Measurements from ENCODE around the gene CNOT6. TPM values are rescaled to one million over a fixed set of nuclear protein-coding genes. Genes with fewer than 3 reads are reported as not detected.

Gene CNOT6
- total and polyA plus RNA-seq, 11 donors = 3.1 to 18.8 (median 12.9) TPM

DNA sequence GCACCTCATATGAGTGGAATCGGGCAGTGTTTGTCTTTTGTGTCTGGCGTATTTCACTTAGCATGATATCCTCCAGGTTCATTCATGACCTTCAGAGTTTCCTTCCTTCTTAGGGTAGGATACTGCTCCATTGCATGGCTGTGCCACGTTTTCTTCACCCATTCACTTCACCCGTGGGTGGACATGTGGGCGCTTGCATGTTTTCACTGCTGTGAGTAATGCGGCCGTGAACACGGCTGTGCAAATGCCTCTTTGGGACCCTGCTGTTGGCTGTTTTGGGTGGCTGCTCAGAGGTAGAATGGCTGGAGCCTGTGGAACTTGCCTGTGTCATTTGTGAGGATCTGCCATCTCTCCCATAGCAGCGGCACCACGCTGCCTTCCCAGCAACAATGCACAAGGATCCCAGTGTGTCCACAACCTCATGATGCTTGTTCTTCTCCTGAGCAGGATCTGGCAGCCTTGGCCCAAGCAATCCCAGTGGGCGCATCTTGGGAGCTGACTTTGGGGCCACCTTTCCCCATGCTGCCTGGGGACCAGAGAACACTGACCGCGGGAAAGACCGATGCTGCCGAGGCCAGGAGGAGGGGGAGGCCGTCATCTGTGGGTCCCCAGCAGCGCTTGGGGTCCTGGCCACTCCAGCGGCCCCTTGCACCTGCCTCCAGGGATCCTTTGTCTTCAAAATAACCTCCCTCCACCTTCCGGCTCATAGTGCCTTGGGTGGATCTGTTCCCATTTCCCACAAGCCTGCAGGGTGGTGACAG lies 99.4 kb downstream of the CNOT6 start:
- Histone ChIP-seq H3K36me3 (no peaks in the 10 kb centered on the region), H3K4me1 (peaks cover 0 to 23% (median 13%) of the 10 kb centered on the region in 12 donors), H3K27ac (no peak overlapping the region), H3K9me3 (no peaks in the 10 kb centered on the region), H3K27me3 (peaks cover 17 to 41% (median 36%) of the 10 kb centered on the region in 9 donors), H3K4me3 (no peak overlapping the region)
- DNase-seq (peak in 1 of 5 donors; percentile 37), ATAC-seq (no peak)
- 86 to 92% (median 90%) methylated on average over 12 to 19 of the region's 19 CpGs for WGBS, 4 donors
- intact Hi-C loops (cut with DNase I) = no loop called here
- TF ChIP-seq, protein P1, sequence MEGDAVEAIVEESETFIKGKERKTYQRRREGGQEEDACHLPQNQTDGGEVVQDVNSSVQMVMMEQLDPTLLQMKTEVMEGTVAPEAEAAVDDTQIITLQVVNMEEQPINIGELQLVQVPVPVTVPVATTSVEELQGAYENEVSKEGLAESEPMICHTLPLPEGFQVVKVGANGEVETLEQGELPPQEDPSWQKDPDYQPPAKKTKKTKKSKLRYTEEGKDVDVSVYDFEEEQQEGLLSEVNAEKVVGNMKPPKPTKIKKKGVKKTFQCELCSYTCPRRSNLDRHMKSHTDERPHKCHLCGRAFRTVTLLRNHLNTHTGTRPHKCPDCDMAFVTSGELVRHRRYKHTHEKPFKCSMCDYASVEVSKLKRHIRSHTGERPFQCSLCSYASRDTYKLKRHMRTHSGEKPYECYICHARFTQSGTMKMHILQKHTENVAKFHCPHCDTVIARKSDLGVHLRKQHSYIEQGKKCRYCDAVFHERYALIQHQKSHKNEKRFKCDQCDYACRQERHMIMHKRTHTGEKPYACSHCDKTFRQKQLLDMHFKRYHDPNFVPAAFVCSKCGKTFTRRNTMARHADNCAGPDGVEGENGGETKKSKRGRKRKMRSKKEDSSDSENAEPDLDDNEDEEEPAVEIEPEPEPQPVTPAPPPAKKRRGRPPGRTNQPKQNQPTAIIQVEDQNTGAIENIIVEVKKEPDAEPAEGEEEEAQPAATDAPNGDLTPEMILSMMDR (IDR thresholded peaks at IDR 0.05) = no peak
- TF ChIP-seq POLR2A (IDR thresholded peaks at IDR 0.05) = no peak

DNA sequence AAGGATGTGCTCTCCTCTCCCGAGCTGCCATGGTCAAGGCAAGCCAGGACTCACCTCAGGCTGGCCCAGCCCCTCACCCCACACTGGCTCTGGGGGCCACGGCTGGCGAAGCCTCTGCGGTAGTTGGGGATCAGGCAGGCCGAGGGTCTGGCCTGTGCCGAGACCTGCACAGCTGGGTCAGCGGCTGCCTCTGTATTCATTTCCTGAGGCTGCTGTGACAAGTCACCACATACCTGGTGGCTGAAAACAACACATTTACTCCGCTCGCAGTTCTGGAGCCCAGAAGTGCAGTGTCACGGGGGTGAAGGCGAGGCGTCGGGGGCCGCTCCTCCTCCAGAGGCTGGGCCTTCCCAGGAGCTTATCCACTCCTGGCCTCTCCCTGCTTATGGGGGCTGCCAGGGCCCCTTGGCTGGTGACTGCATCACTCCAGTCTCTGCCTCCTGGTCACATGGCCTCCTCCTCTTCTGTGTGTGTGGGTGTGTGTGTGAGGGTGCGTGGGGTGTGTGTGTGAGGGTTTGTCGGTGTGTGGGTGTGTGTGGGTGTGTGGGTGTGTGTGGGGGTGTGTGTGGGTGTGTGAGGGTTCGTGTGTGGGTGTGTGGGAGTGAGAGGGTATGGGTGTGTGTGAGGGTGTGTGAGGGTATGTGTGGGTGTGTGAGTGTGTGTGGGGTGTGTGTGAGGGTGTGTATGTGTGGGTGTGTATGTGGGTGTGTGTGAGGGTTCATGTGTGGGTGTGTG lies 100.3 kb downstream of the CNOT6 start:
- WGBS, 4 donors = 77 to 88% (median 87%) methylated on average over 7 to 17 of the region's 17 CpGs
- H3K9me3 ChIP-seq = no peaks in the 10 kb centered on the region
- no peaks in the 10 kb centered on the region for H3K36me3 ChIP-seq
- ATAC-seq (no peak), DNase-seq (peak in 1 of 5 donors; percentile 51)
- TF ChIP-seq, protein P1 (IDR thresholded peaks at IDR 0.05) = no peak
- TF ChIP-seq POLR2A (IDR thresholded peaks at IDR 0.05) = no peak
- H3K4me3 ChIP-seq = no peak overlapping the region
- H3K27ac ChIP-seq = no peak overlapping the region
- H3K4me1 ChIP-seq = peaks cover 0 to 23% (median 13%) of the 10 kb centered on the region in 12 donors
- peaks cover 17 to 34% (median 30%) of the 10 kb centered on the region in 9 donors for H3K27me3 ChIP-seq
- intact Hi-C loops (cut with DNase I) = no loop called here

DNA sequence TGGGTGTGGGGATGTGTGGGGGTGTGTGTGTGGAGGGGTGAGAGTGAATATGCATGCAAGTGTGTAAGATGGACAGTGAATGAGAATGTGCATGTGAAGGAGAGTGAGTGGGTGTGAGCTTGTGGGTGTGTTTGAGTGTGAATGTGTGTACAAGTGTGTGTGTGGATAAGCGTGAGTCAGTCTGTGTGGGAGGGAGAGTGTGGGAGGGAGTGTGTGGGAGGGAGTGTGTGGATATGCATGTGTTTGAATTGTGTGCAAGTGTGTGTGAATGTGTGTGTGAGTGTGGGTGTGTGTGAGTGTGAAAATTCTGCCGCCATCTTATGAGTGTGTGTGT lies 100.8 kb downstream of the CNOT6 start:
- peaks cover 16 to 29% (median 25%) of the 10 kb centered on the region in 9 donors for H3K27me3 ChIP-seq
- no peak for DNase-seq
- intact Hi-C loops (cut with DNase I) = no loop called here
- WGBS, 4 donors = 84 to 93% (median 90%) methylated on average over 2 of the region's 2 CpGs
- no peak overlapping the region for H3K4me3 ChIP-seq
- no peaks in the 10 kb centered on the region for H3K9me3 ChIP-seq
- no peak overlapping the region for H3K27ac ChIP-seq
- H3K4me1 ChIP-seq = peaks cover 0 to 20% (median 13%) of the 10 kb centered on the region in 12 donors
- no peak for TF ChIP-seq POLR2A (IDR thresholded peaks at IDR 0.05)
- TF ChIP-seq, protein P1 (IDR thresholded peaks at IDR 0.05) = no peak
- ATAC-seq = no peak
- no peaks in the 10 kb centered on the region for H3K36me3 ChIP-seq

DNA sequence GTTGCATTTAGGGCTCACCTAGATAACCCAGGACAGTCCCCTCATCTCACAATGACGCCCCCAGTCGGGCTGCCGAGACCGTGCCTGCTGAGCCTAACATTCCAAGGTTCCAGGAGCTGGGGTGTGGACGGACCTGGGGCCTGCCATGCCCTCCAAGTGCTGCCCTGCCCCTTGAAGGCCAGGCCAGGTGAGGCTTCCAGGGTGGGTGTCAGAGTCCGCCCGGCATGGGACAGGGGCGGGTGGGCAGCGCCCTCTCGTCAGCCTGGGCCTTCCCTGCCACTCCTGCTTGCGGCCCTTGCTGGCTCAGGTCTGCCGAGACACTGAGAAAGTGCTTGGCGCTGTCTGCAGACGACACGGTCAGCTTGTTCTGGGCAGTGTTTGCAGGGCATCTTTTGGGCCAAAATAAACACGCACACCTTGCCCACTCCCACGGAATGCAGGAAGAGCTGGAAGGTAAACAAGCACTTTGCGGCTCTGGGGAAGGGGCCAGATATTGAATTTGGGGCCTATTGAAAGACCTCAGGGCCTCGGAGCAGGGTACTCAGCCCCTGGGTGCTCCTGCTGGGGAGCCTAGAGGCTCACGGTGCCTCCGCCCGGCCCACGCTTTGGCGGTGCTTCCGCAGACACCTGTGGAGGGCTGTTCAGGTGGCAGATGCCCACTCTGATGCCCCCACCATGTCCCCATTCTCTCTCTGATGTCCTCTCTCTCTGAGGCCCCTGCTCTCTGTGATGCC lies 101.4 kb downstream of the CNOT6 start:
- H3K4me3 ChIP-seq = no peak overlapping the region
- no peak for TF ChIP-seq POLR2A (IDR thresholded peaks at IDR 0.05)
- TF ChIP-seq, protein P1 (IDR thresholded peaks at IDR 0.05) = no peak
- peaks cover 10 to 24% (median 19%) of the 10 kb centered on the region in 9 donors for H3K27me3 ChIP-seq
- H3K9me3 ChIP-seq = no peaks in the 10 kb centered on the region
- ATAC-seq (no peak), DNase-seq (peak in 1 of 5 donors; percentile 40)
- intact Hi-C loops (cut with DNase I) = no loop called here
- 86 to 91% (median 90%) methylated on average over 24 to 25 of the region's 25 CpGs for WGBS, 4 donors
- H3K27ac ChIP-seq = no peak overlapping the region
- peaks cover 0 to 16% (median 9%) of the 10 kb centered on the region in 12 donors for H3K4me1 ChIP-seq
- no peaks in the 10 kb centered on the region for H3K36me3 ChIP-seq

Measured in heart left ventricle (tissue), 16 donors.